Neural cell (in vitro differentiated cells): Measurements from ENCODE around the gene FLII. TPM values are rescaled to one million over a fixed set of nuclear protein-coding genes. Genes with fewer than 3 reads are reported as not detected.
A peak's percentile ranks its signal among the peaks of the same experiment; 100 is the strongest.

Source experiments
- H2AFZ ChIP-seq: fragments of 200-600, 300-800 bp; sonication (generic), shearing (Covaris generic); 2 replicates; pipeline ENCODE4 v1.6.0; 2014; ENCODE audit warnings: low read depth, mild to moderate bottlenecking, antibody characterized with exemption, low read length, moderate library complexity
- H3F3A ChIP-seq: fragments of 200-600 bp; shearing (Covaris generic); 2 replicates; pipeline ENCODE4 v1.6.1; 2016; ENCODE audit warnings: mild to moderate bottlenecking, moderate library complexity, mixed read lengths, antibody characterized with exemption, low read length; ENCODE audit not compliant: insufficient read depth, poor library complexity, severe bottlenecking
- H3K27ac ChIP-seq: fragments of 200-600, 300-800 bp; sonication (generic), shearing (Covaris generic); 2 replicates; pipeline ENCODE4 v1.5.1; 2014; ENCODE audit warnings: mild to moderate bottlenecking, low read length, moderate library complexity
- H3K27me3 ChIP-seq: fragments of 300-800, 200-600 bp; sonication (generic), shearing (Covaris generic); 2 replicates; pipeline ENCODE4 v1.6.0; 2014; ENCODE audit warnings: mild to moderate bottlenecking, low read depth, low read length, moderate library complexity; ENCODE audit not compliant: insufficient read depth
- H3K36me3 ChIP-seq: fragments of 300-800, 200-600 bp; sonication (generic), shearing (Covaris generic); 2 replicates; pipeline ENCODE4 v1.5.1; 2014; ENCODE audit warnings: mild to moderate bottlenecking, antibody characterized with exemption, low read length, moderate library complexity; ENCODE audit not compliant: insufficient read depth
- H3K4me2 ChIP-seq: fragments of 300-800, 200-600 bp; sonication (generic), shearing (Covaris generic); 2 replicates; pipeline ENCODE4 v1.6.0; 2014; ENCODE audit warnings: mild to moderate bottlenecking, low read length
- H3K4me3 ChIP-seq: fragments of 300-800, 200-600 bp; sonication (generic), shearing (Covaris generic); 2 replicates; pipeline ENCODE4 v1.5.1; 2014; ENCODE audit warnings: mild to moderate bottlenecking, low read length, moderate library complexity
- H3K79me2 ChIP-seq: fragments of 200-600 bp; shearing (Covaris generic); replicated peaks from 2 replicates; pipeline ENCODE4 v1.6.0; 2014; ENCODE audit warnings: mild to moderate bottlenecking, low read length, moderate library complexity; ENCODE audit not compliant: insufficient read depth
- H3K9ac ChIP-seq: fragments of 300-800, 200-600 bp; sonication (generic), shearing (Covaris generic); 2 replicates; pipeline ENCODE4 v1.6.1; 2016; ENCODE audit warnings: mild to moderate bottlenecking, low read length, mixed read lengths
- H3K9me2 ChIP-seq: fragments of 200-600 bp; shearing (Covaris generic); 2 replicates; pipeline ENCODE4 v1.6.1; 2016; ENCODE audit warnings: mild to moderate bottlenecking, low read length, mixed read lengths; ENCODE audit not compliant: insufficient read depth
- H3K9me3 ChIP-seq: fragments of 200-600, 300-800 bp; sonication (generic), shearing (Covaris generic); 2 replicates; pipeline ENCODE4 v1.6.1; 2016; ENCODE audit warnings: mild to moderate bottlenecking, mixed run types, low read length, moderate library complexity, mixed read lengths
- H4K20me1 ChIP-seq: fragments of 200-600 bp; shearing (Covaris generic); 2 replicates; pipeline ENCODE4 v1.6.1; 2016; ENCODE audit warnings: mild to moderate bottlenecking, mixed run types; ENCODE audit not compliant: insufficient read depth
- EP300 ChIP-seq: fragments of 450-650 bp; conservative IDR thresholded peaks from 2 replicates; pipeline ENCODE4 v1.6.1; 2014; ENCODE audit warnings: antibody characterized with exemption, mild to moderate bottlenecking, moderate library complexity; ENCODE audit not compliant: poor library complexity, severe bottlenecking
- EZH2 ChIP-seq: fragments of 200-600, 300-800 bp; shearing (Covaris generic), sonication (generic); IDR thresholded peaks from 2 replicates; pipeline ENCODE4 v1.6.1; 2014; ENCODE audit warnings: antibody characterized with exemption, low read length, borderline replicate concordance, mild to moderate bottlenecking; ENCODE audit not compliant: insufficient read depth, poor library complexity, severe bottlenecking
- MXI1 ChIP-seq: fragments of 450-650 bp; conservative IDR thresholded peaks from 2 replicates; pipeline ENCODE4 v1.6.1; 2014; ENCODE audit warnings: antibody characterized with exemption, mild to moderate bottlenecking; ENCODE audit not compliant: poor library complexity, severe bottlenecking
- POLR2AphosphoS5 ChIP-seq: IDR thresholded peaks from 2 replicates; pipeline ENCODE4 v1.6.1; 2012
- RAD21 ChIP-seq: fragments of 450-650 bp; conservative IDR thresholded peaks from 2 replicates; pipeline ENCODE4 v1.6.1; 2014; ENCODE audit warnings: antibody characterized with exemption, mild to moderate bottlenecking, moderate library complexity
- SMC3 ChIP-seq: fragments of 450-650 bp; conservative IDR thresholded peaks from 2 replicates; pipeline ENCODE4 v1.6.1; 2014; ENCODE audit warnings: antibody characterized with exemption, mild to moderate bottlenecking, moderate library complexity; ENCODE audit not compliant: poor library complexity
- TAF1 ChIP-seq: IDR thresholded peaks from 2 replicates; pipeline ENCODE4 v1.6.1; 2012; ENCODE audit warnings: low read depth
- polyA plus RNA-seq: library from polyadenylated mRNA; depleted of rRNA; stranded (reverse); fragments of >200 nt; gene quantifications from 2 replicates; pipeline ENCODE4 v1.2.3, GENCODE V29; 2014
- TF ChIP-seq, protein P1 (sequence below): fragments of 450-650 bp; IDR thresholded peaks from 2 replicates; pipeline ENCODE4 v1.5.1; 2014; ENCODE audit warnings: antibody characterized with exemption, mild to moderate bottlenecking, moderate library complexity; ENCODE audit not compliant: poor library complexity, severe bottlenecking
- TF ChIP-seq, protein P2 (sequence below): IDR thresholded peaks from 2 replicates; pipeline ENCODE4 v1.6.1; 2012; ENCODE audit warnings: borderline replicate concordance

FLII gene
- polyA plus RNA-seq, 1 donor from 2014 or later = 93.0 TPM

DNA sequence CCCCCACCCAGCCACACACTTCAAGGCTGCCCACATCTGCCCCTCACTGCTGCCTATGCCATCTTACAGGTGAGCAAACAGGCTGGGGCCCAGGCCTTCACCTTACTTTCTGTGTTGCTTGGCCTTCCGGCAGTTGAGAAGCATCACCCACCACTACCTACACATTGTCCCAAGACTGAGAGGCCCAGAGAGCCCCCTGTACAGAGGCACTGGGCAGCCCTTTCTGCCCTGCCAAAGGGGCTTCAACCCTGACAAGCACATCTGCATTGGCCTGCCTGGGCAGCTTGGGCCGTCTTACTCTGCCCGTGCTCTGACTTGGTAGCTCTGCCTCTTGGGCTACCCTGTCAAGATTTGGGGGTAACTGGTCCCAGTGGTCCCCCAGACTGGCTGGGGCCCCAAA is 3.1 kb upstream of the FLII start:
- Histone ChIP-seq H3K27ac (no peak overlapping the region), H3K9ac (peak overlapping the region; percentile 86), H2AFZ (no peak overlapping the region), H3K9me2 (no peaks in the 10 kb centered on the region), H3K79me2 (peaks cover 31% of the 10 kb centered on the region), H3K4me3 (peak overlapping the region; percentile 91), H3K4me2 (peak overlapping the region; percentile 66), H3K9me3 (no peaks in the 10 kb centered on the region), H4K20me1 (no peaks in the 10 kb centered on the region), H3K36me3 (no peaks in the 10 kb centered on the region), H3K27me3 (no peaks in the 10 kb centered on the region), H3F3A (no peaks in the 10 kb centered on the region)
- TF ChIP-seq, protein P1, sequence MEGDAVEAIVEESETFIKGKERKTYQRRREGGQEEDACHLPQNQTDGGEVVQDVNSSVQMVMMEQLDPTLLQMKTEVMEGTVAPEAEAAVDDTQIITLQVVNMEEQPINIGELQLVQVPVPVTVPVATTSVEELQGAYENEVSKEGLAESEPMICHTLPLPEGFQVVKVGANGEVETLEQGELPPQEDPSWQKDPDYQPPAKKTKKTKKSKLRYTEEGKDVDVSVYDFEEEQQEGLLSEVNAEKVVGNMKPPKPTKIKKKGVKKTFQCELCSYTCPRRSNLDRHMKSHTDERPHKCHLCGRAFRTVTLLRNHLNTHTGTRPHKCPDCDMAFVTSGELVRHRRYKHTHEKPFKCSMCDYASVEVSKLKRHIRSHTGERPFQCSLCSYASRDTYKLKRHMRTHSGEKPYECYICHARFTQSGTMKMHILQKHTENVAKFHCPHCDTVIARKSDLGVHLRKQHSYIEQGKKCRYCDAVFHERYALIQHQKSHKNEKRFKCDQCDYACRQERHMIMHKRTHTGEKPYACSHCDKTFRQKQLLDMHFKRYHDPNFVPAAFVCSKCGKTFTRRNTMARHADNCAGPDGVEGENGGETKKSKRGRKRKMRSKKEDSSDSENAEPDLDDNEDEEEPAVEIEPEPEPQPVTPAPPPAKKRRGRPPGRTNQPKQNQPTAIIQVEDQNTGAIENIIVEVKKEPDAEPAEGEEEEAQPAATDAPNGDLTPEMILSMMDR = no peak
- TF ChIP-seq EP300 (no peak), MXI1 (no peak), TAF1 (no peak), POLR2AphosphoS5 (no peak), EZH2 (no peak), RAD21 (no peak), SMC3 (no peak)
- TF ChIP-seq, protein P2, sequence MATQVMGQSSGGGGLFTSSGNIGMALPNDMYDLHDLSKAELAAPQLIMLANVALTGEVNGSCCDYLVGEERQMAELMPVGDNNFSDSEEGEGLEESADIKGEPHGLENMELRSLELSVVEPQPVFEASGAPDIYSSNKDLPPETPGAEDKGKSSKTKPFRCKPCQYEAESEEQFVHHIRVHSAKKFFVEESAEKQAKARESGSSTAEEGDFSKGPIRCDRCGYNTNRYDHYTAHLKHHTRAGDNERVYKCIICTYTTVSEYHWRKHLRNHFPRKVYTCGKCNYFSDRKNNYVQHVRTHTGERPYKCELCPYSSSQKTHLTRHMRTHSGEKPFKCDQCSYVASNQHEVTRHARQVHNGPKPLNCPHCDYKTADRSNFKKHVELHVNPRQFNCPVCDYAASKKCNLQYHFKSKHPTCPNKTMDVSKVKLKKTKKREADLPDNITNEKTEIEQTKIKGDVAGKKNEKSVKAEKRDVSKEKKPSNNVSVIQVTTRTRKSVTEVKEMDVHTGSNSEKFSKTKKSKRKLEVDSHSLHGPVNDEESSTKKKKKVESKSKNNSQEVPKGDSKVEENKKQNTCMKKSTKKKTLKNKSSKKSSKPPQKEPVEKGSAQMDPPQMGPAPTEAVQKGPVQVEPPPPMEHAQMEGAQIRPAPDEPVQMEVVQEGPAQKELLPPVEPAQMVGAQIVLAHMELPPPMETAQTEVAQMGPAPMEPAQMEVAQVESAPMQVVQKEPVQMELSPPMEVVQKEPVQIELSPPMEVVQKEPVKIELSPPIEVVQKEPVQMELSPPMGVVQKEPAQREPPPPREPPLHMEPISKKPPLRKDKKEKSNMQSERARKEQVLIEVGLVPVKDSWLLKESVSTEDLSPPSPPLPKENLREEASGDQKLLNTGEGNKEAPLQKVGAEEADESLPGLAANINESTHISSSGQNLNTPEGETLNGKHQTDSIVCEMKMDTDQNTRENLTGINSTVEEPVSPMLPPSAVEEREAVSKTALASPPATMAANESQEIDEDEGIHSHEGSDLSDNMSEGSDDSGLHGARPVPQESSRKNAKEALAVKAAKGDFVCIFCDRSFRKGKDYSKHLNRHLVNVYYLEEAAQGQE = no peak

DNA sequence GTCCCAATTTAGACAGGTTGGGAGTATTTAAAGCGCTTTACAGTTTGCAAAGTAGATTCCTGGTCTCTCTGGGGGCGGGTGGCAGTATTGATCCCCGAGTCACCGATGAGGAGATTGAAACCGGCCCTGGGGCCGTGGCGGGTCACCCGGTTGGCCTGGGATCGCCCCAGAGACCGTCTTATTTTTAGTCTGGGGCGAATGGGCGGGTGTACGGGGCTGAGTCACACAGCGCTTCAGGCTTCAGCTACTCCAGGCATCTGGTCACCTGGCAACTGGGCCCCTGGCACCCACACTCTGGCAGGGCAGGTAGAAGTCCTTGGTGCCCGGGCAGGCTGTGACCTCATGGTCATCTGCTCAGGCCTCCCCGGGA is 2.6 kb upstream of the FLII start:
- peak overlapping the region; percentile 66 for H3K4me2 ChIP-seq
- H3K9ac ChIP-seq = peak overlapping the region; percentile 86
- no peaks in the 10 kb centered on the region for H4K20me1 ChIP-seq
- peak overlapping the region; percentile 87 for H3K27ac ChIP-seq
- no peaks in the 10 kb centered on the region for H3K36me3 ChIP-seq
- no peaks in the 10 kb centered on the region for H3K9me2 ChIP-seq
- H3K27me3 ChIP-seq = no peaks in the 10 kb centered on the region
- H3K79me2 ChIP-seq = peaks cover 31% of the 10 kb centered on the region
- no peak for TF ChIP-seq EP300
- H3K9me3 ChIP-seq = no peaks in the 10 kb centered on the region
- H3F3A ChIP-seq = no peaks in the 10 kb centered on the region
- peak overlapping the region; percentile 91 for H3K4me3 ChIP-seq
- H2AFZ ChIP-seq = peak overlapping the region; percentile 81
